Smooth muscle cell of the brain vasculature (primary cell): ENCODE data around the gene CCDC28A.

Experiments used
- DNase-seq: peaks from one replicate; pipeline ENCODE4 v3.0.0-alpha.2; 2012; ENCODE audit warnings: low read depth, low spot score

Gene CCDC28A

GRCh38 chr6:138795809-138796603 lies 22.4 kb downstream of the CCDC28A start, which contains the start of gene ECT2L:
TSS of gene ECT2L (plus strand) at chr6:138796087. CDS start at chr6:138813275, 17,188 bp downstream.
- no peak for DNase-seq

GRCh38 chr6:138796771-138797170 lies 23.2 kb downstream of the CCDC28A start:
- no peak for DNase-seq

GRCh38 chr6:138797806-138798446 lies 24.4 kb downstream of the CCDC28A start:
- no peak for DNase-seq

- no peak for DNase-seq
Measured at GRCh38 chr6:138800377-138801150, 27.0 kb downstream of the CCDC28A start.

- DNase-seq = no peak
Measured at GRCh38 chr6:138803331-138803730, 29.8 kb downstream of the CCDC28A start.

GRCh38 chr6:138803861-138804260 lies 30.3 kb downstream of the CCDC28A start:
- no peak for DNase-seq

- DNase-seq = no peak
Measured at GRCh38 chr6:138805016-138805765, 31.6 kb downstream of the CCDC28A start.

GRCh38 chr6:138806889-138807288 lies 33.3 kb downstream of the CCDC28A start:
- DNase-seq = no peak

- DNase-seq = no peak
Measured at GRCh38 chr6:138809677-138810076, 36.1 kb downstream of the CCDC28A start.

- DNase-seq = no peak
Measured at GRCh38 chr6:138811866-138812265, 38.3 kb downstream of the CCDC28A start.

GRCh38 chr6:138814179-138814834 lies 40.7 kb downstream of the CCDC28A start:
- DNase-seq = no peak

GRCh38 chr6:138815221-138815620 lies 41.7 kb downstream of the CCDC28A start:
- no peak for DNase-seq

- no peak for DNase-seq
Measured at GRCh38 chr6:138815797-138816528, 42.4 kb downstream of the CCDC28A start.

GRCh38 chr6:138817799-138818198 lies 44.2 kb downstream of the CCDC28A start:
- DNase-seq = no peak

GRCh38 chr6:138818496-138819194 lies 45.1 kb downstream of the CCDC28A start:
- no peak for DNase-seq

- no peak for DNase-seq
Measured at GRCh38 chr6:138821519-138821918, 48.0 kb downstream of the CCDC28A start.

- no peak for DNase-seq
Measured at GRCh38 chr6:138824482-138825144, 51.0 kb downstream of the CCDC28A start.

- DNase-seq = no peak
Measured at GRCh38 chr6:138830248-138830647, 56.7 kb downstream of the CCDC28A start.

- DNase-seq = no peak
Measured at GRCh38 chr6:138832182-138832581, 58.6 kb downstream of the CCDC28A start.
